Pons (tissue), 1 donor: ENCODE measurements around the gene ABCC1.
A peak's percentile ranks its signal among the peaks of the same experiment; 100 is the strongest.

Experiments
- DNase-seq: peaks from one replicate; pipeline ENCODE4 v3.0.0-alpha.2; 2016; ENCODE audit warnings: low spot score

Gene ABCC1

GRCh38 chr16:15993946-15994665, 44.7 kb downstream of the ABCC1 start:
- DNase-seq, result peak; percentile 60

GRCh38 chr16:15996432-15997109, 47.2 kb downstream of the ABCC1 start:
- no peak for DNase-seq

GRCh38 chr16:16000685-16001084, 51.3 kb downstream of the ABCC1 start:
- DNase-seq, result no peak

GRCh38 chr16:16001596-16002255, 52.3 kb downstream of the ABCC1 start:
- DNase-seq, result no peak

- no peak for DNase-seq
Observed at GRCh38 chr16:16003719-16004313, 54.4 kb downstream of the ABCC1 start.

- no peak for DNase-seq
Observed at GRCh38 chr16:16004314-16004749, 54.9 kb downstream of the ABCC1 start.

- DNase-seq, result no peak
Observed at GRCh38 chr16:16005721-16006120, 56.3 kb downstream of the ABCC1 start.

GRCh38 chr16:16006650-16007049, 57.2 kb downstream of the ABCC1 start:
- DNase-seq, result no peak

- DNase-seq, result no peak
Observed at GRCh38 chr16:16007743-16008111, 58.3 kb downstream of the ABCC1 start.

GRCh38 chr16:16008666-16009065, 59.2 kb downstream of the ABCC1 start:
- no peak for DNase-seq

GRCh38 chr16:16009401-16009800, 60.0 kb downstream of the ABCC1 start:
- DNase-seq, result no peak

- DNase-seq, result no peak
Observed at GRCh38 chr16:16010194-16010593, 60.8 kb downstream of the ABCC1 start.

- no peak for DNase-seq
Observed at GRCh38 chr16:16012144-16012543, 62.7 kb downstream of the ABCC1 start.

GRCh38 chr16:16013812-16014211, 64.4 kb downstream of the ABCC1 start:
- no peak for DNase-seq

- DNase-seq, result no peak
Observed at GRCh38 chr16:16014329-16015224, 65.2 kb downstream of the ABCC1 start.

GRCh38 chr16:16015849-16016248, 66.4 kb downstream of the ABCC1 start:
- no peak for DNase-seq

GRCh38 chr16:16016388-16016964, 67.1 kb downstream of the ABCC1 start:
- DNase-seq, result no peak

GRCh38 chr16:16017812-16018211, 68.4 kb downstream of the ABCC1 start:
- no peak for DNase-seq

GRCh38 chr16:16018705-16019104, 69.3 kb downstream of the ABCC1 start:
- no peak for DNase-seq

GRCh38 chr16:16019488-16019887, 70.1 kb downstream of the ABCC1 start:
- no peak for DNase-seq

- no peak for DNase-seq
Observed at GRCh38 chr16:16020291-16020690, 70.9 kb downstream of the ABCC1 start.
